NK-92 treated with Interleukin-12 subunit alpha and Interleukin-12 subunit beta, amount 100 ng/mL, for 24 hours (cell line): ENCODE results near the gene TOB1.

Source experiments
- DNase-seq: peaks from one replicate; lab custom pipeline; 2025; lab: John Stamatoyannopoulos, UW

Gene TOB1

GRCh38 chr17:50866261-50866949, at the start of gene TOB1:
Gene TOB1 (minus strand): TSS chr17:50866354. CDS start chr17:50864017, 2,337 bp downstream.
- peak; percentile 98 for DNase-seq

- DNase-seq = no peak
Observed at GRCh38 chr17:50914505-50915063, 48.4 kb upstream of the TOB1 start.

GRCh38 chr17:50913120-50913519, 47.0 kb upstream of the TOB1 start:
- DNase-seq = no peak

- no peak for DNase-seq
Observed at GRCh38 chr17:50911890-50912289, 45.7 kb upstream of the TOB1 start.

GRCh38 chr17:50911450-50911849, 45.3 kb upstream of the TOB1 start:
- DNase-seq = no peak

GRCh38 chr17:50909765-50910605, 43.8 kb upstream of the TOB1 start:
- DNase-seq = peak; percentile 53

GRCh38 chr17:50908860-50909764, 43.0 kb upstream of the TOB1 start:
- DNase-seq = no peak

- DNase-seq = no peak
Observed at GRCh38 chr17:50908140-50908859, 42.1 kb upstream of the TOB1 start.

GRCh38 chr17:50906443-50906842, 40.3 kb upstream of the TOB1 start:
- no peak for DNase-seq

- DNase-seq = no peak
Observed at GRCh38 chr17:50905460-50905803, 39.3 kb upstream of the TOB1 start.

GRCh38 chr17:50904518-50905459, 38.6 kb upstream of the TOB1 start:
- DNase-seq = no peak

- DNase-seq = no peak
Observed at GRCh38 chr17:50903604-50904517, 37.7 kb upstream of the TOB1 start.

GRCh38 chr17:50902372-50903353, 36.5 kb upstream of the TOB1 start:
- DNase-seq = no peak

GRCh38 chr17:50900383-50900892, 34.3 kb upstream of the TOB1 start:
- no peak for DNase-seq

- DNase-seq = no peak
Observed at GRCh38 chr17:50899559-50900319, 33.6 kb upstream of the TOB1 start.

GRCh38 chr17:50899005-50899460, 32.9 kb upstream of the TOB1 start:
- no peak for DNase-seq
